SU-DHL-6 (cell line): Measurements from ENCODE around the gene DTNA.

ENCODE experiments used
- H2AFZ ChIP-seq: fragments of 200-600 bp; sonication (generic); 2 replicates; pipeline ENCODE4 v1.6.1; 2014; ENCODE audit warnings: low read depth, mild to moderate bottlenecking, moderate library complexity, mixed read lengths, antibody characterized with exemption, low read length; ENCODE audit not compliant: severe bottlenecking
- H3F3A ChIP-seq: fragments of 200-600 bp; shearing (Covaris generic); 2 replicates; pipeline ENCODE4 v1.6.0; 2016; ENCODE audit warnings: antibody characterized with exemption, mild to moderate bottlenecking; ENCODE audit not compliant: insufficient read depth
- H3K27ac ChIP-seq: fragments of 200-600 bp; sonication (generic); 2 replicates; pipeline ENCODE4 v1.5.1; 2016; ENCODE audit warnings: low read depth, mild to moderate bottlenecking, low read length, moderate library complexity, mixed read lengths
- H3K27me3 ChIP-seq: fragments of 200-600 bp; sonication (generic), shearing (Covaris generic); 2 replicates; pipeline ENCODE4 v1.6.0; 2014; ENCODE audit warnings: mild to moderate bottlenecking, low read length
- H3K36me3 ChIP-seq: fragments of 200-600 bp; sonication (generic); 2 replicates; pipeline ENCODE4 v1.6.1; 2014; ENCODE audit warnings: mild to moderate bottlenecking, low read length, mixed read lengths
- H3K4me2 ChIP-seq: fragments of 300-600, 200-600 bp; shearing (Covaris generic), sonication (generic); 2 replicates; pipeline ENCODE4 v1.6.0; 2014; ENCODE audit warnings: low read length, low read depth, mild to moderate bottlenecking; ENCODE audit not compliant: poor library complexity, severe bottlenecking
- H3K4me3 ChIP-seq: fragments of 200-600 bp; sonication (generic); 2 replicates; pipeline ENCODE4 v1.5.1; 2014; ENCODE audit warnings: antibody characterized with exemption, low read length, mild to moderate bottlenecking, mixed read lengths; ENCODE audit not compliant: insufficient read depth, poor library complexity, severe bottlenecking
- H3K79me2 ChIP-seq: fragments of 200-600 bp; sonication (generic); 2 replicates; pipeline ENCODE4 v1.6.1; 2014; ENCODE audit warnings: mild to moderate bottlenecking, low read length, moderate library complexity; ENCODE audit not compliant: insufficient read depth
- H3K9ac ChIP-seq: fragments of 200-600 bp; sonication (generic); 2 replicates; pipeline ENCODE4 v1.7.0; 2014; ENCODE audit warnings: mild to moderate bottlenecking, low read length
- H3K9me2 ChIP-seq: fragments of 200-600 bp; sonication (generic); replicated peaks from 2 replicates; pipeline ENCODE4 v1.6.1; 2014; ENCODE audit warnings: low read length; ENCODE audit not compliant: insufficient read depth
- H3K9me3 ChIP-seq: fragments of 200-600 bp; sonication (generic); 2 replicates; pipeline ENCODE4 v1.6.1; 2014; ENCODE audit warnings: low read length, mixed read lengths; ENCODE audit not compliant: insufficient read depth
- H4K20me1 ChIP-seq: fragments of 200-600 bp; sonication (generic); 2 replicates; pipeline ENCODE4 v1.6.1; 2014; ENCODE audit warnings: low read depth, mild to moderate bottlenecking, antibody characterized with exemption, low read length, moderate library complexity, mixed read lengths
- CTCF ChIP-seq: fragments of 200-600 bp; sonication (generic); IDR thresholded peaks from one replicate; pipeline ENCODE4 v1.5.1; 2017; ENCODE audit warnings: antibody characterized with exemption, mild to moderate bottlenecking, low read length, moderate library complexity; ENCODE audit not compliant: insufficient read depth, poor library complexity, severe bottlenecking
- EZH2phosphoT487 ChIP-seq: fragments of 200-600 bp; sonication (generic), shearing (Covaris generic); conservative IDR thresholded peaks from 2 replicates; pipeline ENCODE4 v1.6.1; 2018; ENCODE audit warnings: mild to moderate bottlenecking, antibody characterized with exemption, low read length, moderate library complexity, mixed read lengths

DTNA gene

GRCh38 chr18:34799291-34799690 is 89.2 kb downstream of the DTNA start:
- Histone ChIP-seq H3K9me3 (no peaks in the 10 kb centered on the region), H3K36me3 (no peaks in the 10 kb centered on the region), H3F3A (no peaks in the 10 kb centered on the region), H3K9me2 (no peaks in the 10 kb centered on the region), H3K9ac (no peak overlapping the region), H3K79me2 (no peaks in the 10 kb centered on the region), H4K20me1 (no peaks in the 10 kb centered on the region), H3K4me2 (no peak overlapping the region), H3K4me3 (no peak overlapping the region), H3K27me3 (no peaks in the 10 kb centered on the region), H2AFZ (no peak overlapping the region), H3K27ac (no peak overlapping the region)
- TF ChIP-seq EZH2phosphoT487 (no peak), CTCF (no peak)

GRCh38 chr18:34800381-34800780 is 90.3 kb downstream of the DTNA start:
- H2AFZ ChIP-seq: no peak overlapping the region
- H3K27ac ChIP-seq: no peak overlapping the region
- H3K79me2 ChIP-seq: no peaks in the 10 kb centered on the region
- H4K20me1 ChIP-seq: no peaks in the 10 kb centered on the region
- H3K9ac ChIP-seq: no peak overlapping the region
- no peaks in the 10 kb centered on the region for H3F3A ChIP-seq
- TF ChIP-seq EZH2phosphoT487 (no peak), CTCF (no peak)
- no peak overlapping the region for H3K4me2 ChIP-seq
- H3K4me3 ChIP-seq: no peak overlapping the region
- H3K9me2 ChIP-seq: no peaks in the 10 kb centered on the region
- no peaks in the 10 kb centered on the region for H3K36me3 ChIP-seq
- no peaks in the 10 kb centered on the region for H3K27me3 ChIP-seq
- no peaks in the 10 kb centered on the region for H3K9me3 ChIP-seq

GRCh38 chr18:34801774-34802173 is 91.7 kb downstream of the DTNA start:
- H3K79me2 ChIP-seq: no peaks in the 10 kb centered on the region
- no peaks in the 10 kb centered on the region for H3K9me3 ChIP-seq
- no peaks in the 10 kb centered on the region for H3K9me2 ChIP-seq
- H3K9ac ChIP-seq: no peak overlapping the region
- H3K4me2 ChIP-seq: no peak overlapping the region
- H3K4me3 ChIP-seq: no peak overlapping the region
- H4K20me1 ChIP-seq: no peaks in the 10 kb centered on the region
- H3K36me3 ChIP-seq: no peaks in the 10 kb centered on the region
- no peak overlapping the region for H2AFZ ChIP-seq
- no peak overlapping the region for H3K27ac ChIP-seq
- no peaks in the 10 kb centered on the region for H3F3A ChIP-seq
- no peak for TF ChIP-seq CTCF
- no peak for TF ChIP-seq EZH2phosphoT487
- H3K27me3 ChIP-seq: no peaks in the 10 kb centered on the region

GRCh38 chr18:34802959-34803358 is 92.9 kb downstream of the DTNA start:
- Histone ChIP-seq H3K4me3 (no peak overlapping the region), H3K9me3 (no peaks in the 10 kb centered on the region), H3K79me2 (no peaks in the 10 kb centered on the region), H3K27ac (no peak overlapping the region), H3K9me2 (no peaks in the 10 kb centered on the region), H3K36me3 (no peaks in the 10 kb centered on the region), H3K4me2 (no peak overlapping the region), H3K9ac (no peak overlapping the region), H4K20me1 (no peaks in the 10 kb centered on the region), H3F3A (no peaks in the 10 kb centered on the region), H3K27me3 (no peaks in the 10 kb centered on the region), H2AFZ (no peak overlapping the region)
- TF ChIP-seq EZH2phosphoT487 (no peak), CTCF (no peak)
